ENCODE data around the gene SEL1L3. TPM values are rescaled to one million over a fixed set of nuclear protein-coding genes. Genes with fewer than 3 reads are reported as not detected.

The SEL1L3 gene
- total RNA-seq, 1 donor from 2014 or later, result 18.3 TPM

DNA sequence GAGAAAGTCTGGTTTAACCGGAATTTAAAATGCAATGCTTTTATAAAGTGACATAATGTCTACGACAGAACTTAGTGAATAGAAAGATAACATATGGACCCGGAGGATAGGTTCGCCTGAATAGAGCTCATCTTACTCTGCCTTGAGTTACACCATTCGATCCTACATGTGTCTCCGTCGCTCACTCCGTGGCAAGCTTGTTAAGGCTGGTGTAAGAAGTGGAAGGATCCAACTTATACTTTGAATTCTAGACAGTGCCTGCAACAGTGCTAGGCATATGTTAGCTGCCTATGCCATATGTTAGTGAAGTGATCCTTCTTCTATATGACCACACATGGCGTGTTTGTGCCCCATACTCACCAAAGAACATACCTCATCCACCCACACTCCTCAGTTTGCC, 50.9 kb downstream of the SEL1L3 start:
- Histone ChIP-seq H3K27me3 (ENCODE audit: control insufficient read depth in 3 of 3, insufficient read depth in 3 of 3, low read length in 3 of 3) (no peaks in the 10 kb centered on the region), H3K27ac (ENCODE audit: low read depth, low read length) (no peak overlapping the region), H3K36me3 (ENCODE audit: control insufficient read depth in 3 of 3, insufficient read depth in 3 of 3, low read length in 3 of 3) (no peaks in the 10 kb centered on the region), H3K9me3 (ENCODE audit: control insufficient read depth in 3 of 3, low read length in 3 of 3) (no peaks in the 10 kb centered on the region), H3K9ac (ENCODE audit: low read depth in 1 of 3, low read length in 3 of 3) (no peak overlapping the region), H3K4me1 (ENCODE audit: control insufficient read depth in 3 of 3, insufficient read depth in 3 of 3, low read length in 3 of 3) (peaks cover 0 to 6% (median 2%) of the 10 kb centered on the region in 3 donors), H3K4me3 (ENCODE audit: low read length in 3 of 3) (no peak overlapping the region)

DNA sequence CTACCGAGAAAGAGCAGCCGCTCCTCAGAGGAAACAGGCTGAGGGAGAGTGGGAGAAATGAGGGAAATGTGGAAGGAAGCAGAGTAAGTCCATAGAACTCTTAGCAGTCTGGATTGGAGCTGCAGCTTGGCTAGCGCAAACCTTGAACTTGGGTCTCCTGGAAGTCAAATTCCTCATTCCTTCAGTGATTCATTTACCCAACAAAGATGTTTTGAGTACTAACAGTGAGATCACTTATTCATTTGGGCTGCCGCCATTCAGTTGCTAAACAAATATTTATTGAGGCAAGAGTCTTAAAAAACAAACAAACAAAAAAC, 51.5 kb downstream of the SEL1L3 start:
- no peaks in the 10 kb centered on the region for H3K36me3 ChIP-seq (ENCODE audit: control insufficient read depth in 3 of 3, insufficient read depth in 3 of 3, low read length in 3 of 3)
- H3K9me3 ChIP-seq (ENCODE audit: control insufficient read depth in 3 of 3, low read length in 3 of 3), result no peaks in the 10 kb centered on the region
- no peak overlapping the region for H3K9ac ChIP-seq (ENCODE audit: low read depth in 1 of 3, low read length in 3 of 3)
- H3K27me3 ChIP-seq (ENCODE audit: control insufficient read depth in 3 of 3, insufficient read depth in 3 of 3, low read length in 3 of 3), result no peaks in the 10 kb centered on the region
- no peak overlapping the region for H3K27ac ChIP-seq (ENCODE audit: low read depth, low read length)
- no peak overlapping the region for H3K4me3 ChIP-seq (ENCODE audit: low read length in 3 of 3)
- peaks cover 0 to 6% (median 2%) of the 10 kb centered on the region in 3 donors for H3K4me1 ChIP-seq (ENCODE audit: control insufficient read depth in 3 of 3, insufficient read depth in 3 of 3, low read length in 3 of 3)

DNA sequence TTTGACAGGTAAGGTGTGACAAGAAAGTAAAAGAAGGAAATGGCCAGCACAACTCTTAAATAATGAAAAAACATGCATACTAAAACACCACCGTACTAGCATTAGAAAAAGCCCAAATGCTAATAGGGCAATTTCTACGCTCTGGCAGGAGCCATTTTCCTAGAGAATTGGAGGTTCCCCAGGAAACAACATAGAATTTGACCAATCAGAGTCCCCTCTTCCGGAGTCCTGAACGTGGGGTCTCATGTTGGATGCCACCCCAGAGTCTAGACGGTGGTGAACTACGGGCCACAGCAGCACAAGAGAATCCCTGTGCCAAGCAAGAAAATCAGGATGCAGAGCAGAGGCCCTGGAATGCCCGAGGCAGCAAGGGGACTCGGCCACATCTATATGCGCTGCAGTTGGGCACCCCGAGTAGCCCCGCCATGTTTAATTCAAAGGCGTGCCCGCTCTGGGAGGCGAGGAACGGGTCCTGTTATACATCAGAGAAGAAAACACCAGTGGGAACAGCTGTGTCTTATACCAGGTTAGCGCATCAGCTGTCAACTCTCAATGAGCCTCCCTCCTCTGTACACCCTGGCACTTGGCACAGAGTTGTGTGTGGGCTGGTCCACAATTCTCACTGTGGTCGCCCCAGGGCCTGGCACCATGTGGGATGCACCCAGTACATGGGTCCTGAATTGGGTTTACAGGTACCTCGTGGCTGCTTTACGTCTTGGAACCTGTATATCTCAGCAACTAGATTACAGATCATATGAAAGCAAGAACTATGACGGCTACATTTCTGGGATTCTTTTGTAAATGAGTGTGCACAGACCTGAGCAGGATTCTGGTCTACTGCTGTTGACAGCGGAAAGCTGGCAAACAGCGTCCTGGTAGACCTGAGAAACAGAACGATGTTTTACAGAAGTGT, 52.1 kb downstream of the SEL1L3 start:
- no peak overlapping the region for H3K9ac ChIP-seq (ENCODE audit: low read depth in 1 of 3, low read length in 3 of 3)
- no peak overlapping the region for H3K4me3 ChIP-seq (ENCODE audit: low read length in 3 of 3)
- no peaks in the 10 kb centered on the region for H3K36me3 ChIP-seq (ENCODE audit: control insufficient read depth in 3 of 3, insufficient read depth in 3 of 3, low read length in 3 of 3)
- no peaks in the 10 kb centered on the region for H3K9me3 ChIP-seq (ENCODE audit: control insufficient read depth in 3 of 3, low read length in 3 of 3)
- H3K27me3 ChIP-seq (ENCODE audit: control insufficient read depth in 3 of 3, insufficient read depth in 3 of 3, low read length in 3 of 3), result no peaks in the 10 kb centered on the region
- no peak overlapping the region for H3K27ac ChIP-seq (ENCODE audit: low read depth, low read length)
- H3K4me1 ChIP-seq (ENCODE audit: control insufficient read depth in 3 of 3, insufficient read depth in 3 of 3, low read length in 3 of 3), result peaks cover 0 to 6% (median 2%) of the 10 kb centered on the region in 3 donors

DNA sequence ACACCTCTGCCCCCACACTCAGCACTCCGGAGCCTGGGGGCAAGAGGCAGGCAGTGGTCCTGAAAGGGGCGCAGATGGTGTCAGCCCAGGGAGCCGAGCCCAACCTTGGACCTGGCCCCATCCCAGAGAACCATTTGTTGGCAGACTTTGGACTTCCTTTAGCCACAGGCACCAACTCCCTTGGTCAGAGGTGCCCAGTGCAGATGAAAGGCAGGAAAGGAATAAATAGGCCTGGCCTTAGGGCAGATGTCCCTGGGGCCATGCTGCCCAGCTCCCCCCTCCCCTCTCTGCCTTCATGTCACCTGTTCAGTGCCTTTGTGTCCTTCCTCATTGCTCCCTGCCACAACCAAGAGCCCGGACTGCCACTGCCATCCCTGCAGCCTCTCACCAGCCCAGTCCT, 52.8 kb downstream of the SEL1L3 start:
- Histone ChIP-seq H3K27ac (ENCODE audit: low read depth, low read length) (no peak overlapping the region), H3K4me1 (ENCODE audit: control insufficient read depth in 3 of 3, insufficient read depth in 3 of 3, low read length in 3 of 3) (peaks cover 0 to 6% (median 2%) of the 10 kb centered on the region in 3 donors), H3K9ac (ENCODE audit: low read depth in 1 of 3, low read length in 3 of 3) (no peak overlapping the region), H3K36me3 (ENCODE audit: control insufficient read depth in 3 of 3, insufficient read depth in 3 of 3, low read length in 3 of 3) (no peaks in the 10 kb centered on the region), H3K27me3 (ENCODE audit: control insufficient read depth in 3 of 3, insufficient read depth in 3 of 3, low read length in 3 of 3) (no peaks in the 10 kb centered on the region), H3K4me3 (ENCODE audit: low read length in 3 of 3) (no peak overlapping the region), H3K9me3 (ENCODE audit: control insufficient read depth in 3 of 3, low read length in 3 of 3) (no peaks in the 10 kb centered on the region)

DNA sequence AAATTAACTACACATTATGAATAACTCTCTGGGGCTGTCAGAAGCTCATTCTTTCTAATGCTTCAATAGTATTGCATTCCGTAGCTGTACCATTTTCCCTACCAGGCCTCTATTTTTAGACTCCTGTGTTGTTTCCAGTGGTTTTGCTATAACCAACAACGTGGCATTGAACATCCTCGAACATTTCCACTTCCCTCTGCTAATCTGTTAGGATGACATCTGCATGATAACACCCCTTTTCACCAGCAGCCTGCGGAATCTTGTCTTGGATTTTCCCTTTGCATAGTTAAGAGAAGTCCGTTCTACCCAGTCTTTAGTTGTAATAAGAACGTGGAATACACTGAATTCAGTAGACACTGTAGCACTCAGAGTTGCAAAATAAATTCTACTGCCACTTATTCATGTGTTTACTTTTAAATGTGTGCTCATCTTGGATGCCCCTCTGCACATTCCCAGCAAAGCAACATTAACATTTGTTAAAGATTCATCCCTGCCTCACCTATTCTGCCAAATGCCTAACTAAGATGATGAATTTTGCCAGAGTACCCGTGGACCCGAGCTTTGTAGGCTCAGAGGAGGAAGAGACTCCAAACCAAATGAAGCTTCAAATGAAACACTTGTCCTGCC, 55.6 kb downstream of the SEL1L3 start:
- no peak overlapping the region for H3K27ac ChIP-seq (ENCODE audit: low read depth, low read length)
- H3K4me1 ChIP-seq (ENCODE audit: control insufficient read depth in 3 of 3, insufficient read depth in 3 of 3, low read length in 3 of 3), result no peaks in the 10 kb centered on the region
- no peak overlapping the region for H3K4me3 ChIP-seq (ENCODE audit: low read length in 3 of 3)
- H3K36me3 ChIP-seq (ENCODE audit: control insufficient read depth in 3 of 3, insufficient read depth in 3 of 3, low read length in 3 of 3), result no peaks in the 10 kb centered on the region
- H3K27me3 ChIP-seq (ENCODE audit: control insufficient read depth in 3 of 3, insufficient read depth in 3 of 3, low read length in 3 of 3), result no peaks in the 10 kb centered on the region
- no peaks in the 10 kb centered on the region for H3K9me3 ChIP-seq (ENCODE audit: control insufficient read depth in 3 of 3, low read length in 3 of 3)
- no peak overlapping the region for H3K9ac ChIP-seq (ENCODE audit: low read depth in 1 of 3, low read length in 3 of 3)

DNA sequence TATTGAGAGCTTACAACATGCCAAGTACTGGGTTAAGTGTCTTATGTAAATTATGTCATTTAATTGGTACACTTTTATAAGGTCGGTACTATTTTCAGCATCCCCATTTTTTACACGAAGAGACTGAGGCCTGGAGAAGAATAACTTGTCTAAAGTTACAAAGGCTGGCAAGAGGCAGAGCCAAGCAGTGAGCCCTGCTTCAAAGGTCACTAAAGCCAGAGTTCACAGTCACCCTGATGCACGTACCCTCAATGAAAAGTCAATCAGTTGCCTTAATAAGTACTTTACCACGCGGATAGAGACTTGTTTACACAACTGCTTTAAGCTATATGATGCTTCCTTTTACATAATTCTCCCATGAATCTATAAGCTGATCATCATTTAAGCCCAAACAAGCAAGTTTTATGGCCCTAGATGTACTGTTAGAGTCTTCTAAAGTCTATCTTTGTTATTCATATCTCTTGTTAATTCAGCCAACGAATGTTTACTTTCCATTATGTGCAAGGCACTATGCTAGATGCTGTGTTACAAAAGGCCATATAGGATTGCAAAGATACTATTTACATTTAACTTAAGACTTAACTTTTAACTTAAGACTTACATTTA, 57.4 kb downstream of the SEL1L3 start:
- H3K27ac ChIP-seq (ENCODE audit: low read depth, low read length), result no peak overlapping the region
- no peak overlapping the region for H3K4me3 ChIP-seq (ENCODE audit: low read length in 3 of 3)
- H3K9ac ChIP-seq (ENCODE audit: low read depth in 1 of 3, low read length in 3 of 3), result no peak overlapping the region
- H3K4me1 ChIP-seq (ENCODE audit: control insufficient read depth in 3 of 3, insufficient read depth in 3 of 3, low read length in 3 of 3), result no peaks in the 10 kb centered on the region
- no peaks in the 10 kb centered on the region for H3K9me3 ChIP-seq (ENCODE audit: control insufficient read depth in 3 of 3, low read length in 3 of 3)
- H3K36me3 ChIP-seq (ENCODE audit: control insufficient read depth in 3 of 3, insufficient read depth in 3 of 3, low read length in 3 of 3), result no peaks in the 10 kb centered on the region
- H3K27me3 ChIP-seq (ENCODE audit: control insufficient read depth in 3 of 3, insufficient read depth in 3 of 3, low read length in 3 of 3), result no peaks in the 10 kb centered on the region

DNA sequence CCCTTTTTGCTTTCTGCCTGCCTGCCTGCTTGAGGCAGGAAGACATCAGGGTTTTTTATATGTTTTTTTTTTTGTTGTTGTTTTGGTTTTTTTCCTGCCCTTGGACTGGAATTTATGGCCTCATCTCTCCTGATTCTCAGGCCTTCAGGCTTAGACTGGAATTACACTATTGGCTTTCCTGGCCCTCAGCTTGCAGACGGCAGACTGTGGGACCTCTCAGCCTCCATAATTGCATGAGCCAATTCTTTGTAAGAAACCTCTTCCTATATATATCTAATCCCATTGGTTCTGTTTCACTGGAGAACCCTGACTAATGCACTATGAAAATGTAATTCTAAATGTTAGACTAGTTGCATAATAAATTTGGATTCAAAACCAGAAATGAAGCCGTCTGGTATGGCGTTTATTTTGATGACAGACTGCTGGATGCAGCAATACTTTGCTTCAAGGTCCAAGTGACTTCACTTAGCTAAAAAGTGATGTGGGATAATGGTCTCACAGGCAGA, 59.0 kb downstream of the SEL1L3 start:
- Histone ChIP-seq H3K9me3 (ENCODE audit: control insufficient read depth in 3 of 3, low read length in 3 of 3) (no peaks in the 10 kb centered on the region), H3K4me1 (ENCODE audit: control insufficient read depth in 3 of 3, insufficient read depth in 3 of 3, low read length in 3 of 3) (no peaks in the 10 kb centered on the region), H3K4me3 (ENCODE audit: low read length in 3 of 3) (no peak overlapping the region), H3K27ac (ENCODE audit: low read depth, low read length) (no peak overlapping the region), H3K9ac (ENCODE audit: low read depth in 1 of 3, low read length in 3 of 3) (no peak overlapping the region), H3K27me3 (ENCODE audit: control insufficient read depth in 3 of 3, insufficient read depth in 3 of 3, low read length in 3 of 3) (no peaks in the 10 kb centered on the region), H3K36me3 (ENCODE audit: control insufficient read depth in 3 of 3, insufficient read depth in 3 of 3, low read length in 3 of 3) (no peaks in the 10 kb centered on the region)

DNA sequence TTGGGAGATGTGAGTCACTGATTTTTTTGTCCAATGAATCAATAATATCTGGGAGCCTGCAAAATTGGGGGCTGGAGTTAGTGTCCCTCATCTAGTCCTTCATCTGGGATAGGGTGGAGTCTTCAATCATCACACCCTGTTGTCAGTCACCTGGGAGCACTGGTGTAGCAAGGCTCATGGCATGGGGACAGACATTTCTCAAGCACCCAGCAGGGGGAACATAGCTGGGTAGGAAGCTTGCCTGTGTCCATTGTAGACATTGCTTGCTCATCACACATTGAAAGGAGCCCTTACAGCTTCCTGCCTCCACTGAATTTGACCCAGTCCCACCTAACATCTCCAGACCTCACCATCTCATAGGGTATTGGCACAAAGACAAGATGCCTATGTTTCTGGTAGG, 61.2 kb downstream of the SEL1L3 start:
- H3K4me1 ChIP-seq (ENCODE audit: control insufficient read depth in 3 of 3, insufficient read depth in 3 of 3, low read length in 3 of 3), result no peaks in the 10 kb centered on the region
- H3K27me3 ChIP-seq (ENCODE audit: control insufficient read depth in 3 of 3, insufficient read depth in 3 of 3, low read length in 3 of 3), result no peaks in the 10 kb centered on the region
- H3K9me3 ChIP-seq (ENCODE audit: control insufficient read depth in 3 of 3, low read length in 3 of 3), result no peaks in the 10 kb centered on the region
- no peaks in the 10 kb centered on the region for H3K36me3 ChIP-seq (ENCODE audit: control insufficient read depth in 3 of 3, insufficient read depth in 3 of 3, low read length in 3 of 3)
- no peak overlapping the region for H3K4me3 ChIP-seq (ENCODE audit: low read length in 3 of 3)
- no peak overlapping the region for H3K27ac ChIP-seq (ENCODE audit: low read depth, low read length)
- H3K9ac ChIP-seq (ENCODE audit: low read depth in 1 of 3, low read length in 3 of 3), result no peak overlapping the region

DNA sequence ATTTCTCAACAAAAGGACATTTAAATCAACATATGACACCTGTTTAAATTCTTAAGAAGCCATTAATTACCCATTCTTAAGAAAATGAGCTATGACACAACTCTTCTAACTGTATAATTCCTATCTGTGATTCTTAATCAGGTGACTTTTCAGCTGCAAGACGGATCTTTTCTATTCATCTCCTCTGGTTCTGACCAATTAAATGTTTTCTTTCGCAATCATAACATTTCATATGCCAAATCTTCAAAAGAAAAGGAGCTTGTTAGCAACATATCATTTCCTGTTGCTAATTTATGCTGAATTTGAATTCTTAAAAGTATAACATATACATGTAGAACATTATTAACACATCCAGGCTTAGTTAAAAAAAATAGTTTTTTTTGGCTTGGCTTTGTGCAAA, 62.5 kb downstream of the SEL1L3 start:
- Histone ChIP-seq H3K4me3 (ENCODE audit: low read length in 3 of 3) (no peak overlapping the region), H3K4me1 (ENCODE audit: control insufficient read depth in 3 of 3, insufficient read depth in 3 of 3, low read length in 3 of 3) (no peaks in the 10 kb centered on the region), H3K36me3 (ENCODE audit: control insufficient read depth in 3 of 3, insufficient read depth in 3 of 3, low read length in 3 of 3) (peaks cover 0 to 1% (median 0%) of the 10 kb centered on the region in 3 donors), H3K9ac (ENCODE audit: low read depth in 1 of 3, low read length in 3 of 3) (no peak overlapping the region), H3K9me3 (ENCODE audit: control insufficient read depth in 3 of 3, low read length in 3 of 3) (no peaks in the 10 kb centered on the region), H3K27ac (ENCODE audit: low read depth, low read length) (no peak overlapping the region), H3K27me3 (ENCODE audit: control insufficient read depth in 3 of 3, insufficient read depth in 3 of 3, low read length in 3 of 3) (no peaks in the 10 kb centered on the region)

DNA sequence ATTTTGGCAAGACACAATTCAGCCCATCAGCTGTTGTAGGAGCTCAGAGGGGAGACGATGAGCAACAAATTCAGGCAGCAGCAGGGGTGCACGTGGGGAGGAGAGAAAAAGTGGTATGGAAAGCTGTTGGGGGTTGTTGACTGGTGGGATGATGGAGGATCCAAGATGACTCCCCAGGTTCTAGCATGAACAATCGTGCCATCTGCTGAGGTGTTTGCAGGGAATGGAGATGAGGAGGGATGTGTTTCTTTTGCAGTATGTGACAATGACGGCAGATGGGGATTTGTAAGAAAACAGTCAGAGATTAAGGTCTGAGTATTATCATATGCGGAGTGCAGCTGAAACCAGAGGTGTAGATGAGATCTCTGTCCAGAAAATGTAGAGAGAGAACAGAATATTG, 63.3 kb downstream of the SEL1L3 start:
- no peaks in the 10 kb centered on the region for H3K9me3 ChIP-seq (ENCODE audit: control insufficient read depth in 3 of 3, low read length in 3 of 3)
- H3K36me3 ChIP-seq (ENCODE audit: control insufficient read depth in 3 of 3, insufficient read depth in 3 of 3, low read length in 3 of 3), result peaks cover 0 to 1% (median 0%) of the 10 kb centered on the region in 3 donors
- no peak overlapping the region for H3K4me3 ChIP-seq (ENCODE audit: low read length in 3 of 3)
- H3K27me3 ChIP-seq (ENCODE audit: control insufficient read depth in 3 of 3, insufficient read depth in 3 of 3, low read length in 3 of 3), result no peaks in the 10 kb centered on the region
- H3K4me1 ChIP-seq (ENCODE audit: control insufficient read depth in 3 of 3, insufficient read depth in 3 of 3, low read length in 3 of 3), result no peaks in the 10 kb centered on the region
- H3K9ac ChIP-seq (ENCODE audit: low read depth in 1 of 3, low read length in 3 of 3), result no peak overlapping the region
- H3K27ac ChIP-seq (ENCODE audit: low read depth, low read length), result no peak overlapping the region

Measured in skeletal muscle tissue (tissue), 4 donors.